ENCODE data around the gene MRPL28.

- TF ChIP-seq CTCF (IDR thresholded peaks at IDR 0.05) (no peak), POLR2A (IDR thresholded peaks at IDR 0.05) (no peak)
Measured at GRCh38 chr16:396199-396598, 25.9 kb upstream of the MRPL28 start.
